A673 (cell line): Measurements from ENCODE around the gene INPP5F.

Experiments
- EZH2 ChIP-seq: fragments of 200-600 bp; sonication (generic); IDR thresholded peaks from 2 replicates; pipeline ENCODE4 v1.6.1; 2017; ENCODE audit warnings: borderline replicate concordance, low read depth, mild to moderate bottlenecking, mixed read lengths, antibody characterized with exemption, low read length; ENCODE audit not compliant: poor library complexity, severe bottlenecking
- TF ChIP-seq, protein P1 (sequence below): fragments of 300-800, 200-600 bp; sonication (generic); conservative IDR thresholded peaks from 2 replicates; pipeline ENCODE4 v1.5.1; 2017; ENCODE audit warnings: low read depth, mild to moderate bottlenecking, antibody characterized with exemption, low read length, moderate library complexity, mixed read lengths

DNA sequence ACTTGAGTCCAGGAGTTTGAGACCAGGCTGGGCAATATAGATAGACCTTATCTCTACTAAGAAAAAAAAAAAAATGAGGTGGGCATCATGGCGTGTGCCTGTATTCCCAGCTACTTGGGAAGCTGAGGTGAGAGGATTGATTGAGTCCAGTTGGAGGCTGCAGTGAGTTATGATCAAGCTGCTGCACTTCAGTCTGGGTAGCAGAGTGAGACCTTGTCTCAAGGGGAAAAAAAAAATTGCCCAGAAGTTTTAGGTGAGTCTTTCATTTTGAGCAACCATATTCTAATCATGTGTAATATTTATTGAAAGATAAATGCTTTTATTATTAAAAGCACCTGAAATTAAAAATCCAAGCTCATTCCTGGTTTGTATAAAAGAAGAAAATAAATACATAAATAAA lies 13.1 kb downstream of the INPP5F start:
- TF ChIP-seq, protein P1, sequence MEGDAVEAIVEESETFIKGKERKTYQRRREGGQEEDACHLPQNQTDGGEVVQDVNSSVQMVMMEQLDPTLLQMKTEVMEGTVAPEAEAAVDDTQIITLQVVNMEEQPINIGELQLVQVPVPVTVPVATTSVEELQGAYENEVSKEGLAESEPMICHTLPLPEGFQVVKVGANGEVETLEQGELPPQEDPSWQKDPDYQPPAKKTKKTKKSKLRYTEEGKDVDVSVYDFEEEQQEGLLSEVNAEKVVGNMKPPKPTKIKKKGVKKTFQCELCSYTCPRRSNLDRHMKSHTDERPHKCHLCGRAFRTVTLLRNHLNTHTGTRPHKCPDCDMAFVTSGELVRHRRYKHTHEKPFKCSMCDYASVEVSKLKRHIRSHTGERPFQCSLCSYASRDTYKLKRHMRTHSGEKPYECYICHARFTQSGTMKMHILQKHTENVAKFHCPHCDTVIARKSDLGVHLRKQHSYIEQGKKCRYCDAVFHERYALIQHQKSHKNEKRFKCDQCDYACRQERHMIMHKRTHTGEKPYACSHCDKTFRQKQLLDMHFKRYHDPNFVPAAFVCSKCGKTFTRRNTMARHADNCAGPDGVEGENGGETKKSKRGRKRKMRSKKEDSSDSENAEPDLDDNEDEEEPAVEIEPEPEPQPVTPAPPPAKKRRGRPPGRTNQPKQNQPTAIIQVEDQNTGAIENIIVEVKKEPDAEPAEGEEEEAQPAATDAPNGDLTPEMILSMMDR, result no peak
- TF ChIP-seq EZH2, result no peak
